ENCODE data around the gene SORL1. TPM values are rescaled to one million over a fixed set of nuclear protein-coding genes. Genes with fewer than 3 reads are reported as not detected.

SORL1 gene
- total and polyA plus RNA-seq, 2 of the 8 experiments (the other 6 are each of a cell fraction or from before 2014, with no cell fraction given): 38.1 to 65.5 TPM

DNA sequence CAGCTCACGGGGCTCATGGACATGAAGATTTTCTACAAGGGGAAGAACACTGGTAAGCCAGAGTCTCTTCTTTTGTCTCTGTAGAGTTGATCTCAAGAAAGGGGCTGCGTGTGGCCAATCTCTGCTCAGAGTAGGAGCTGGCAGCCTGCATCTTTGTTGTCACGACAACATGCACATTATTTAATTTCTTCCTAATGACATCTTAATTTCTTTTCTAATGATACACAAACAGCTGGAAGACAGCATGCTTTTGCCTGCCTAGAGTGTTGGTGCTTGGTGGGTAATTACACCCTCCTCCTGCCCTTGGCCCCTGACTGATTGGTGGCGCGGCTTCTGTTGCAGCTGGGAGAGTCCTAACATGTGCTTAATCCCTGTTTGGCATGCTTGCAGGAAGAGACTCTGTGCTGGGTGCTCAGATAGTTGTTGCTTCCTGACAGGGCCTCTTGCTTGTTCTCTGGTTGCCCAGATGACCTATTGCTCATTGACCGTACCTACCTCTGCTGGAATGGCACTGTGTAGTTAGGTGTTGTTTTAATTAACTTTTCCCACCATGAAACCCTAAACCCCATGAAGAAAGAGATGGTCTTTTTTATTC, 107.6 kb downstream of the SORL1 start:
- Histone ChIP-seq H2BK5ac (ENCODE audit: low read depth, low read length) (no peak overlapping the region), H3K36me3 (ENCODE audit: control insufficient read depth in 2 of 4, insufficient read depth in 4 of 4, low read length in 3 of 4) (peaks cover 16 to 46% (median 39%) of the 10 kb centered on the region in 4 experiments; a peak in 7 of 8 replicates), H4K8ac (ENCODE audit: extremely low read depth, insufficient read depth, low read length) (no peak overlapping the region), H2BK15ac (ENCODE audit: low read length) (no peak overlapping the region), H3K18ac (ENCODE audit: extremely low read depth, low read length) (no peak overlapping the region), H3K79me1 (ENCODE audit: low read depth, low read length) (no peaks in the 10 kb centered on the region; the same call in 1 of the 2 replicates), H3K4me2 (ENCODE audit: insufficient read depth in 1 of 2, low read depth in 2 of 2, low read length in 2 of 2) (no peak overlapping the region), H4K5ac (ENCODE audit: insufficient read length, low read depth, low read length) (no peak overlapping the region), H2AFZ (ENCODE audit: low read length) (no peak overlapping the region), H4K20me1 (replicated peaks in 1 of 2; ENCODE audit: control insufficient read depth in 1 of 2, insufficient read depth in 2 of 2, low read length in 2 of 2) (no peaks in the 10 kb centered on the region), H2BK120ac (replicated peaks; ENCODE audit: low read depth, low read length) (no peak overlapping the region), H3K4me1 (replicated peaks in 1 of 4; ENCODE audit: control insufficient read depth in 3 of 4, insufficient read depth in 4 of 4, low read length in 3 of 4) (peaks cover 0 to 5% (median 2%) of the 10 kb centered on the region in 4 experiments; a peak in 2 of 7 replicates), H3K27me3 (replicated peaks in 1 of 4; ENCODE audit: control insufficient read depth in 3 of 4, extremely low read depth in 1 of 4, insufficient read depth in 3 of 4, low read length in 3 of 4) (no peaks in the 10 kb centered on the region), H3K4ac (replicated peaks; ENCODE audit: insufficient read length, low read depth, low read length) (no peak overlapping the region), H3K9ac (replicated peaks in 1 of 4; ENCODE audit: extremely low read depth in 1 of 4, low read depth in 3 of 4, low read length in 3 of 4) (no peak overlapping the region), H3K23me2 (ENCODE audit: low read depth, low read length) (no peaks in the 10 kb centered on the region), H3K23ac (ENCODE audit: insufficient read length) (no peak overlapping the region), H3K79me2 (ENCODE audit: control insufficient read depth in 1 of 2, insufficient read depth in 2 of 2, low read length in 2 of 2) (no peaks in the 10 kb centered on the region), H2BK12ac (ENCODE audit: low read depth, low read length) (no peak overlapping the region), H4K91ac (replicated peaks; ENCODE audit: insufficient read length, low read length) (no peak overlapping the region), H3K9me3 (ENCODE audit: insufficient read depth in 2 of 2, low read depth in 1 of 2, low read length in 1 of 2) (no peaks in the 10 kb centered on the region), H3K14ac (ENCODE audit: insufficient read length) (no peak overlapping the region), H3K56ac (replicated peaks; ENCODE audit: insufficient read length, low read depth, low read length) (no peak overlapping the region), H2AK5ac (ENCODE audit: low read depth, low read length) (no peak overlapping the region), H3K4me3 (ENCODE audit: extremely low read depth in 1 of 4, insufficient read depth in 2 of 4, low read depth in 3 of 4, low read length in 4 of 4) (no peak overlapping the region), H2BK20ac (ENCODE audit: low read length) (no peak overlapping the region), H3K27ac (ENCODE audit: low read depth, low read length) (no peak overlapping the region)
- TF ChIP-seq HDAC2 (IDR thresholded peaks at IDR 0.05; ENCODE audit: borderline replicate concordance in 1 of 2, low read depth in 2 of 2, low read length in 2 of 2) (no peak), MAFK (IDR thresholded peaks at IDR 0.05; ENCODE audit: low read depth, low read length) (no peak), CBX5 (IDR thresholded peaks at IDR 0.05; ENCODE audit: low read depth, low read length) (no peak), YY1 (IDR thresholded peaks at IDR 0.05; ENCODE audit: low read depth, low read length) (no peak), KDM4A (IDR thresholded peaks at IDR 0.05; ENCODE audit: low read depth, low read length, severe bottlenecking) (no peak)
- TF ChIP-seq, protein P1, sequence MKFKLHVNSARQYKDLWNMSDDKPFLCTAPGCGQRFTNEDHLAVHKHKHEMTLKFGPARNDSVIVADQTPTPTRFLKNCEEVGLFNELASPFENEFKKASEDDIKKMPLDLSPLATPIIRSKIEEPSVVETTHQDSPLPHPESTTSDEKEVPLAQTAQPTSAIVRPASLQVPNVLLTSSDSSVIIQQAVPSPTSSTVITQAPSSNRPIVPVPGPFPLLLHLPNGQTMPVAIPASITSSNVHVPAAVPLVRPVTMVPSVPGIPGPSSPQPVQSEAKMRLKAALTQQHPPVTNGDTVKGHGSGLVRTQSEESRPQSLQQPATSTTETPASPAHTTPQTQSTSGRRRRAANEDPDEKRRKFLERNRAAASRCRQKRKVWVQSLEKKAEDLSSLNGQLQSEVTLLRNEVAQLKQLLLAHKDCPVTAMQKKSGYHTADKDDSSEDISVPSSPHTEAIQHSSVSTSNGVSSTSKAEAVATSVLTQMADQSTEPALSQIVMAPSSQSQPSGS (IDR thresholded peaks at IDR 0.05; ENCODE audit: low read length): no peak
- FAIRE-seq (no peak), DNase-seq (ENCODE audit: low read depth in 1 of 2, low spot score in 2 of 2) (no peak)
- 87% methylated on average over 6 of the region's 6 CpGs; no CpG with 5 or more reads in 1 of the 2 experiments for WGBS, 2 experiments (ENCODE audit: extremely low coverage in 1 of 2, insufficient coverage in 1 of 2, insufficient read length in 1 of 2, insufficient replicate concordance in 2 of 2, low coverage in 1 of 2, low lambda C conversion rate in 2 of 2, missing lambda C conversion rate in 1 of 2)
- ChIA-PET CTCF (ENCODE audit: partially characterized antibody) (interaction anchor here (0.6 kb wide), 2 partner anchors 108 to 1626 kb away, joined by 3 read pairs; partner anchors contain the start of gene SORL1), POLR2A (ENCODE audit: partially characterized antibody) (no interaction called here)

Data from H1 (cell line).